GM18499 (cell line): ENCODE results near the gene CDC42BPG.
"Not testable (repeated sequence)": the region's sequence is repeated elsewhere in the genome, so short reads cannot be mapped to it uniquely, and the experiment has no call there.

ENCODE experiments used
- ATAC-seq: cut with Tn5 transposase; IDR thresholded peaks from one replicate; pipeline ENCODE4 v1.9.1; 2021; ENCODE audit warnings: moderate number of reproducible peaks; ENCODE audit not compliant: insufficient read depth, unreplicated experiment

CDC42BPG gene

GRCh38 chr11:64838600-64839334 lies 5.7 kb downstream of the CDC42BPG start:
- no peak for ATAC-seq

GRCh38 chr11:64837887-64838351 lies 6.5 kb downstream of the CDC42BPG start:
- ATAC-seq: no peak

GRCh38 chr11:64836448-64837072 lies 7.9 kb downstream of the CDC42BPG start:
- ATAC-seq: no peak

GRCh38 chr11:64835616-64836447 lies 8.6 kb downstream of the CDC42BPG start:
- ATAC-seq: no peak

- ATAC-seq: no peak
Measured at GRCh38 chr11:64834723-64835615, 9.5 kb downstream of the CDC42BPG start.

GRCh38 chr11:64834031-64834722 lies 10.3 kb downstream of the CDC42BPG start:
- ATAC-seq: no peak

GRCh38 chr11:64833509-64833908 lies 10.9 kb downstream of the CDC42BPG start:
- no peak for ATAC-seq

- no peak for ATAC-seq
Measured at GRCh38 chr11:64833198-64833502, 11.3 kb downstream of the CDC42BPG start.

- no peak for ATAC-seq
Measured at GRCh38 chr11:64832467-64833197, 11.8 kb downstream of the CDC42BPG start.

DNA sequence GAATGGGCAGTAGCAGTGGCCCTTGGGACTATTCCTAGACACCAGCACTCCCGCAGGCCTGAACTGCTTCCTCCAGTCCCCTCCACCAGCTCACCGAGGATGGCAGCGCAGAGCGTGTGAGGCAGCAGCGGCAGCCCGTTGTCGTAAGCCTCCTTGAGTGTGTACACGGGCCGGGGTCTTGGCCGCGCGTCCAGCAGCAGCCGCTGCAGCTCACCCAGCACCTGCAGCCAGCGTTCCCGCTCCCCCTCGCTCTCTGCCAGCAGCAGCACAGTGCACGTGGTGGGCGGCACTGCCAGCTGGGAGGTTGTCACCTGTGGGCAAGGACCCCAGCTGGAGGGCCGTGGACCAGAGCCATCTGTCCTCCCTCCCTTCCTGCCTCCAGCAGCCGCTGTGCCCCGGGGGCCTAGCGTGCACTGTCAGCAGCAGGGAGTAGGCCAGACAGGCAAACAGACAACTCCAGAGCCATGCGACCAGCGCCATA lies 13.0 kb downstream of the CDC42BPG start:
- ATAC-seq: no peak

DNA sequence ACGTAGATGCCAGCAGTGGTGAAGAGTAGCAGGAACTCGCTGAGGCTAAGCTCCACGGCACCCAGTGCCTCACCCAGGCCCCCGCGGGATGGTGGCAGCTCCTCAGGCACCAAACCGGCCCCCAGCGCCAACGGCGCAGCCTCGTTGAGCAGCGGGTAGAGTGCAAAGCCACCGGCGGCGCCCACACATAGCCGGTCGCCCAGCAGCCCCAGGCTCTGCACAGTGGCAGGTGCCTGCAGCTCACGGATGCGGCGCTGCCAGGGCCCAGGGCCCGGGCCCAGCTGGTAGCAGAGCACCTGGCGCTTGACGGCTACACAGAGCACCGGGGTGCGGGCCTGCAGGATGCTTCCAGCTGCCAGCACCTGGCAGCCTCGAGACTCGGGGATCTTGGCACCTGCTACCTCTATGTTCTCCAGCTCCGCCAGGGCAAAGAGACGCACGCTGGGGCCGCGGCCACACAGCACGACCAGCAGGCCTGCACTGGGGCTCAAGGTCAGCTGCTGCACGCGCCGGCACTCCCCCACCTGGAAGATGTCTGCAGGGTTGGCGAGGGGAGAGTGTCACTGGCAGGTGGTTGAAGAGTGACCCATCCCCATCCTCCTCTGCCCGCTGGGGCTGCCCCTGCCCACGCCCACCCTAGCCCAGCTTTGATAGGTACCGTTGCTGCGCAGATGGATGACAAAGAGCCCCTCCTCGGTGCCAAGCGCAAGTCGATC lies 14.8 kb downstream of the CDC42BPG start:
- no peak for ATAC-seq

DNA sequence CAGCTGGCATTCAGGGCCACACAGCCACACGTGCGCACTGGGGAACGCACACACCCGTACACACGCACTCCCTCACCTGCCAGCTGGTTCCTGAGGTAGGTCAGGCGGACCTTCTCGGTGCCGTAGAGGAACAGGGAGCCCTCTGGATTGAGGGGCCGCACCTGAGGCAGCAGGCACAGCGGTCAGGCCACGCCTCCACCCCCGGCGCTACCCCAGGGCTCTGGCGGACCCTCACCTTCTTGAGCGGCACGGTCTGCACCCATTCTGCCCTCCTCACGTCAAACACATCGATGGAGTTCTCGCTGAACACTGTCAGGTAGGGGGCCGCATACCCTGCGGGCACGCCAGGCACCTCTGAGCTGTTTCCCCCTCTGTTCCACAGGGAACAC lies 17.0 kb downstream of the CDC42BPG start:
- no peak for ATAC-seq

- ATAC-seq: no peak
Measured at GRCh38 chr11:64826578-64827450, 17.6 kb downstream of the CDC42BPG start.

DNA sequence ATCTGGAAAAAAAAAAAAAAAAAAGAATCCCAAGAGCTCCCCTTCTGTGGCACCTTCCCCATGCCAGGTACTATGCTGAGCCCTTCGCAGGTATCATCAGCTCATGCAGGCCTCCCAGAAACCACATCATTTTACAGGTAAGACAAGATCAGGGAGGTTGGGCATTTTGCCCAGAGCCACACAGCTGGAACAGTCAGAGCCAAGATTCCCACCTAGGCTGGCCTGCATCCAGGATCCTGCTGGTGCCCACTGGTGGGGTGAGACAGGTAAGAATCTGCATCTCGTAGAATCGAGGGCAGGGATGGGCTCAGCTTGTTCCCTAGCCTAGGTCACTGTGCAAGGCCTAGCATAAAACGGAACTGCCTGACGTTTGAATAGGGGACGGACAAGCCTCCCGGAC lies 18.4 kb downstream of the CDC42BPG start:
- no peak for ATAC-seq

DNA sequence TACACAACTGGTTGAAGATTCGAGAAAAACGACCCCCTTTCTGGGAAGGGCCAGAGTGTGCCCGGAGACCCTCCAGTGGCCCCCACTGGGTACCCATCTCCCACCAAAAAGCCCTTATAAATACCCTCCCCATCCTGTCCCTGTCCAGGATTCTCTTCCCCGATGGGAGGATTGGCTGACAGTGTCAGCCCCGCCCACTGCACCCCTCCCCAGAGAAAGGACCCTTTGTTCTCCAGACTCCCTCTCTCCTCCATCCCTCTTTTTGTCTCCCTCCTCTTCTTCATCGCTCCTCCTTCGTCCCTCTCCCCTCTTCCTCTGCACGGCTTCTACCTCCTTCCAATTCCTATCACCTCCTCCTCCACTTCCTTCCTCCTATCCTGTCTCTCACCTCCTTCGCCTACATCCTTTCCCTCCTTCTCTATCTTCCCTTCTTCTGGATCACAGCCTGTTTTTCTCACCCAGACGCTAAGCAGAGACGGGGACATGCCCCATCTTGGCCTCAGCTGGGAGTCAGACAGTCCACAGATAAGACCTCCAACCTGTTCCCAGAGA lies 20.8 kb downstream of the CDC42BPG start:
- no peak for ATAC-seq

GRCh38 chr11:64817476-64817875 lies 27.0 kb downstream of the CDC42BPG start:
- ATAC-seq: no peak

DNA sequence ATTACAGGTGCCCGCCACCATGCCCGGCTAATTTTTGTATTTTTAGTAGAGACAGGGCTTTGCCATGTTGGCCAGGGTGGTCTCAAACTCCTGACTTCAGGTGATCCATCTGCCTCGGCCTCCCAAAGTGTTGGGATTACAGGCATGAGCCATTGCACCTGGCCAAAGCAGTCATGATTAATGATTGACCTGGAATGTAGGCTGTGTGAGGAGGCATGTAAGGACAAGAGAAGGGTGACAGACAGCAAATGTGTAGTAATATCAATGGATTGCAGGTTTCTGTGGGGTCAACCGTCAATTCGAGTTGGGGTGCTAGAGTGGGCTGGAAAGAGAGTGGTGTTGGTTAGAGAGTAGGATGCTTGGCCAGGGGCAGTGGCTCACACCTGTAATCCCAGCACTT lies 29.0 kb downstream of the CDC42BPG start:
- not testable (repeated sequence) for ATAC-seq
